HL-60 (cell line): ENCODE results near the gene GID8.

ENCODE experiments used
- GABPA ChIP-seq: IDR thresholded peaks from 2 replicates; pipeline ENCODE4 v1.6.1; 2012; ENCODE audit warnings: low read depth
- POLR2AphosphoS5 ChIP-seq: IDR thresholded peaks from 2 replicates; pipeline ENCODE4 v1.6.1; 2012; ENCODE audit warnings: low read depth
- SPI1 ChIP-seq: IDR thresholded peaks from 2 replicates; pipeline ENCODE4 v1.6.1; 2012; ENCODE audit warnings: low read depth, mild to moderate bottlenecking, borderline replicate concordance
- TF ChIP-seq, protein P1 (sequence below): IDR thresholded peaks from one replicate; pipeline ENCODE4 v1.5.1; 2011; ENCODE audit warnings: low read length, control low read depth, inconsistent platforms; ENCODE audit not compliant: insufficient read depth
- TF ChIP-seq, protein P2 (sequence below): IDR thresholded peaks from 2 replicates; pipeline ENCODE4 v1.6.1; 2012; ENCODE audit warnings: low read depth; ENCODE audit not compliant: insufficient replicate concordance

DNA sequence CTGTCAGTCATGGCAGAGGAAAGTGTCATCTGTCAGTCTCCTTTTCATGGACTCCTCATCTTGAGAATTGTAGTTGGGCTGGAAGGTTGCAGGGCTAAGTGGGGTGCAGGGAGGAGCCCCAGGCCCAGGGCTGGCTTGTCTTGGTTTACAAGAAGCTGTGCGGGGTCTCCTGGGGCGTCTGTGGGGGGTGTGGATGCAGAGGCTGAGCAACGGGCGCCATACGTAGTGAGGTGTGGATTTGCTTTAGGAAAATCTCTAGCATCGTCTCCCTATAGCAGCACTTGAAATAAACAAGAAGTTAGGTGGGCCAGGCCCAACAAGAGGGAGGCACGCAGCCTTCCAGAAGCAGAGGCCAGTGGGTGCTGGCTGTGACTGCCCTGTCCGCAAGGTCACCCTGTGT lies 12.8 kb downstream of the GID8 start:
- TF ChIP-seq, protein P1, sequence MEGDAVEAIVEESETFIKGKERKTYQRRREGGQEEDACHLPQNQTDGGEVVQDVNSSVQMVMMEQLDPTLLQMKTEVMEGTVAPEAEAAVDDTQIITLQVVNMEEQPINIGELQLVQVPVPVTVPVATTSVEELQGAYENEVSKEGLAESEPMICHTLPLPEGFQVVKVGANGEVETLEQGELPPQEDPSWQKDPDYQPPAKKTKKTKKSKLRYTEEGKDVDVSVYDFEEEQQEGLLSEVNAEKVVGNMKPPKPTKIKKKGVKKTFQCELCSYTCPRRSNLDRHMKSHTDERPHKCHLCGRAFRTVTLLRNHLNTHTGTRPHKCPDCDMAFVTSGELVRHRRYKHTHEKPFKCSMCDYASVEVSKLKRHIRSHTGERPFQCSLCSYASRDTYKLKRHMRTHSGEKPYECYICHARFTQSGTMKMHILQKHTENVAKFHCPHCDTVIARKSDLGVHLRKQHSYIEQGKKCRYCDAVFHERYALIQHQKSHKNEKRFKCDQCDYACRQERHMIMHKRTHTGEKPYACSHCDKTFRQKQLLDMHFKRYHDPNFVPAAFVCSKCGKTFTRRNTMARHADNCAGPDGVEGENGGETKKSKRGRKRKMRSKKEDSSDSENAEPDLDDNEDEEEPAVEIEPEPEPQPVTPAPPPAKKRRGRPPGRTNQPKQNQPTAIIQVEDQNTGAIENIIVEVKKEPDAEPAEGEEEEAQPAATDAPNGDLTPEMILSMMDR: no peak
- no peak for TF ChIP-seq GABPA
- TF ChIP-seq POLR2AphosphoS5: no peak
- TF ChIP-seq SPI1: no peak
- TF ChIP-seq, protein P2, sequence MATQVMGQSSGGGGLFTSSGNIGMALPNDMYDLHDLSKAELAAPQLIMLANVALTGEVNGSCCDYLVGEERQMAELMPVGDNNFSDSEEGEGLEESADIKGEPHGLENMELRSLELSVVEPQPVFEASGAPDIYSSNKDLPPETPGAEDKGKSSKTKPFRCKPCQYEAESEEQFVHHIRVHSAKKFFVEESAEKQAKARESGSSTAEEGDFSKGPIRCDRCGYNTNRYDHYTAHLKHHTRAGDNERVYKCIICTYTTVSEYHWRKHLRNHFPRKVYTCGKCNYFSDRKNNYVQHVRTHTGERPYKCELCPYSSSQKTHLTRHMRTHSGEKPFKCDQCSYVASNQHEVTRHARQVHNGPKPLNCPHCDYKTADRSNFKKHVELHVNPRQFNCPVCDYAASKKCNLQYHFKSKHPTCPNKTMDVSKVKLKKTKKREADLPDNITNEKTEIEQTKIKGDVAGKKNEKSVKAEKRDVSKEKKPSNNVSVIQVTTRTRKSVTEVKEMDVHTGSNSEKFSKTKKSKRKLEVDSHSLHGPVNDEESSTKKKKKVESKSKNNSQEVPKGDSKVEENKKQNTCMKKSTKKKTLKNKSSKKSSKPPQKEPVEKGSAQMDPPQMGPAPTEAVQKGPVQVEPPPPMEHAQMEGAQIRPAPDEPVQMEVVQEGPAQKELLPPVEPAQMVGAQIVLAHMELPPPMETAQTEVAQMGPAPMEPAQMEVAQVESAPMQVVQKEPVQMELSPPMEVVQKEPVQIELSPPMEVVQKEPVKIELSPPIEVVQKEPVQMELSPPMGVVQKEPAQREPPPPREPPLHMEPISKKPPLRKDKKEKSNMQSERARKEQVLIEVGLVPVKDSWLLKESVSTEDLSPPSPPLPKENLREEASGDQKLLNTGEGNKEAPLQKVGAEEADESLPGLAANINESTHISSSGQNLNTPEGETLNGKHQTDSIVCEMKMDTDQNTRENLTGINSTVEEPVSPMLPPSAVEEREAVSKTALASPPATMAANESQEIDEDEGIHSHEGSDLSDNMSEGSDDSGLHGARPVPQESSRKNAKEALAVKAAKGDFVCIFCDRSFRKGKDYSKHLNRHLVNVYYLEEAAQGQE: no peak
